Liver (tissue), 9 donors: ENCODE data around the gene LHFPL3. TPM values are rescaled to one million over a fixed set of nuclear protein-coding genes. Genes with fewer than 3 reads are reported as not detected.

Experiments
- DNase-seq: peaks from one replicate; pipeline ENCODE4 v3.0.0-alpha.2; 2017; ENCODE audit warnings: low spot score
- H3K27ac ChIP-seq, 2 donors: one replicate each; pipeline ENCODE4 v1.7.0; 2013; ENCODE audit warnings: inconsistent platforms in 2 of 2, low read length in 2 of 2, control low read depth in 1 of 2, low read depth in 1 of 2, mild to moderate bottlenecking in 1 of 2
- H3K27me3 ChIP-seq, 4 donors: one replicate each; pipeline versions ENCODE4 v1.6.1 to v1.7.0; 2013; ENCODE audit warnings: low read length in 3 of 4, inconsistent platforms in 1 of 4, mild to moderate bottlenecking in 1 of 4, moderate library complexity in 1 of 4; ENCODE audit not compliant: control insufficient read depth in 4 of 4, insufficient read depth in 4 of 4
- H3K36me3 ChIP-seq, 4 donors: one replicate each; pipeline versions ENCODE4 v1.6.1 to v1.7.0; 2013; ENCODE audit warnings: low read length in 3 of 4, mild to moderate bottlenecking in 3 of 4, low read depth in 1 of 4, moderate library complexity in 1 of 4; ENCODE audit not compliant: control insufficient read depth in 4 of 4, insufficient read depth in 3 of 4
- H3K4me1 ChIP-seq, 4 donors: one replicate each; pipeline versions ENCODE4 v1.6.1 to v1.7.0; 2013; ENCODE audit warnings: low read length in 3 of 4, mild to moderate bottlenecking in 3 of 4, moderate library complexity in 1 of 4; ENCODE audit not compliant: control insufficient read depth in 4 of 4, insufficient read depth in 4 of 4
- H3K4me3 ChIP-seq, 3 donors: one replicate each; pipeline versions ENCODE4 v1.6.1 to v1.7.0; 2013; ENCODE audit warnings: low read length in 3 of 3, control low read depth in 1 of 3, low read depth in 1 of 3, mild to moderate bottlenecking in 1 of 3
- H3K9ac ChIP-seq, 2 donors: one replicate each; pipeline ENCODE4 v1.7.0; 2013; ENCODE audit warnings: low read length in 2 of 2, mild to moderate bottlenecking in 2 of 2, moderate library complexity in 2 of 2, control low read depth in 1 of 2, low read depth in 1 of 2
- H3K9me3 ChIP-seq, 4 donors: one replicate each; pipeline versions ENCODE4 v1.6.1 to v1.7.0; 2013; ENCODE audit warnings: low read length in 3 of 4; ENCODE audit not compliant: control insufficient read depth in 4 of 4
- FOXA1 ChIP-seq: IDR thresholded peaks from 2 replicates; pipeline ENCODE4 v1.6.1; 2016; ENCODE audit warnings: antibody characterized with exemption
- FOXA2 ChIP-seq: IDR thresholded peaks from 2 replicates; pipeline ENCODE4 v1.6.1; 2016; ENCODE audit warnings: antibody characterized with exemption
- GABPA ChIP-seq, 2 donors: IDR thresholded peaks in 1 of 2; conservative IDR thresholded peaks in 1 of 2; 2 replicates each; pipeline ENCODE4 v1.6.1; 2016; ENCODE audit warnings: antibody characterized with exemption in 2 of 2, mild to moderate bottlenecking in 1 of 2, moderate library complexity in 1 of 2
- HNF4A ChIP-seq, 2 donors: conservative IDR thresholded peaks; 2 replicates each; pipeline ENCODE4 v1.6.1; 2016; ENCODE audit warnings: antibody characterized with exemption in 2 of 2, mild to moderate bottlenecking in 2 of 2
- HNF4G ChIP-seq: IDR thresholded peaks from 2 replicates; pipeline ENCODE4 v1.6.1; 2016; ENCODE audit warnings: antibody characterized with exemption
- JUND ChIP-seq, 2 donors: IDR thresholded peaks; 2 replicates each; pipeline ENCODE4 v1.6.1; 2016; ENCODE audit warnings: antibody characterized with exemption in 2 of 2
- RAD21 ChIP-seq, 2 donors: IDR thresholded peaks; 2 replicates each; pipeline ENCODE4 v1.6.1; 2016; ENCODE audit warnings: antibody characterized with exemption in 2 of 2, mild to moderate bottlenecking in 2 of 2
- RXRA ChIP-seq, 2 donors: IDR thresholded peaks; 2 replicates each; pipeline ENCODE4 v1.6.1; 2017 to 2018; ENCODE audit warnings: antibody characterized with exemption in 2 of 2, mild to moderate bottlenecking in 1 of 2
- SP1 ChIP-seq: IDR thresholded peaks from 2 replicates; pipeline ENCODE4 v1.6.1; 2018; ENCODE audit warnings: antibody characterized with exemption, mild to moderate bottlenecking
- TAF1 ChIP-seq: conservative IDR thresholded peaks from 2 replicates; pipeline ENCODE4 v1.6.1; 2016; ENCODE audit warnings: antibody characterized with exemption, mild to moderate bottlenecking
- YY1 ChIP-seq: IDR thresholded peaks from 2 replicates; pipeline ENCODE4 v1.6.1; 2016; ENCODE audit warnings: antibody characterized with exemption, mild to moderate bottlenecking
- WGBS: extraction: QIAGEN DNeasy Blood & Tissue Kit; methylation state at CpG from one replicate; pipeline ENCODE4 v1.1.7; 2013; 5-methylcytosine and 5-hydroxymethylcytosine counted together
- polyA plus RNA-seq, 2 donors: library from polyadenylated mRNA; stranded (reverse) in 1 of 2; unstranded in 1 of 2; fragments of 200-250 nt in 1 of 2; fragments of >200 nt in 1 of 2; fragmentation: Nextera tagmentation in 1 of 2; extraction: Ambion mirVana in 1 of 2; gene quantifications; one replicate each; pipeline versions ENCODE4 v1.2.1 to v1.2.3, GENCODE V29; 2013 to 2015
- total RNA-seq, 2 donors: library from RNA; depleted of rRNA; stranded (reverse); fragments of >200 nt; gene quantifications; one replicate each; pipeline ENCODE4 v1.2.3, GENCODE V29; 2014
- TF ChIP-seq, protein P1 (sequence below): fragments of 150-350 bp; IDR thresholded peaks from 2 replicates; pipeline ENCODE4 v1.5.1; 2017; ENCODE audit warnings: improper control_type of control experiment, low read depth, low read length; ENCODE audit not compliant: missing input control
- TF ChIP-seq, protein P2 (sequence below): IDR thresholded peaks from 2 replicates; pipeline ENCODE4 v1.6.1; 2016; ENCODE audit warnings: antibody characterized with exemption
- TF ChIP-seq, protein P3 (sequence below): IDR thresholded peaks from 2 replicates; pipeline ENCODE4 v1.6.1; 2016; ENCODE audit warnings: antibody characterized with exemption
- TF ChIP-seq, protein P4 (sequence below): IDR thresholded peaks from 2 replicates; pipeline ENCODE4 v1.6.1; 2016; ENCODE audit warnings: antibody characterized with exemption
- donor health status: healthy.
- donor health status: healthy.
- donor health status: healthy.
- donor health status: healthy.
- donor health status: healthy.

LHFPL3 gene
- total and polyA plus RNA-seq, 4 donors, result not detected

DNA sequence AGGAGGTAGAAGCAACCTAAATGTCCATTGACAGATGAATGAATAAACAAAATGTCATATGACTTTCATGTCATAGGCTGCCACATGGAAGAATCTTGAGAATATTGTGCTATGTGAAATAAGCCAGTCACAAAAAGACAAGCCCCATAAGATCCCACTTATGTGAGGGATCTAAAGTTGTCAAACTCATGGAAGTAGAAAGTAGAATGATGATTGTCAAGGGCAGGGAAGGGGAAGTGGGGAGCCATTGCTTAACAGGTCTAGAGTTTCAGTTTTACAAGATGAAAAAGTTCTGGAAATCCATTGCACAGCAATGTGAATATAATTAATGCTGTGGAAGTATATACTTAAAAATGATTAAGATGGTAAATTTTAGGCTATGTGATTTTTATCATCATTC is 456.3 kb downstream of the LHFPL3 start:
- Histone ChIP-seq H3K4me3 (no peak overlapping the region), H3K27ac (no peak overlapping the region), H3K4me1 (no peaks in the 10 kb centered on the region), H3K36me3 (no peaks in the 10 kb centered on the region), H3K27me3 (no peaks in the 10 kb centered on the region), H3K9ac (no peak overlapping the region), H3K9me3 (peaks cover 0 to 2% (median 0%) of the 10 kb centered on the region in 4 donors)
- no peak for DNase-seq
- TF ChIP-seq GABPA (IDR thresholded peaks at IDR 0.05 in 1 of 2, conservative IDR thresholded peaks at IDR 0.05 in 1 of 2) (no peak), JUND (IDR thresholded peaks at IDR 0.05) (no peak), FOXA2 (no peak), HNF4G (no peak), YY1 (no peak), SP1 (no peak), RAD21 (IDR thresholded peaks at IDR 0.05) (no peak), TAF1 (no peak)
- TF ChIP-seq, protein P1, sequence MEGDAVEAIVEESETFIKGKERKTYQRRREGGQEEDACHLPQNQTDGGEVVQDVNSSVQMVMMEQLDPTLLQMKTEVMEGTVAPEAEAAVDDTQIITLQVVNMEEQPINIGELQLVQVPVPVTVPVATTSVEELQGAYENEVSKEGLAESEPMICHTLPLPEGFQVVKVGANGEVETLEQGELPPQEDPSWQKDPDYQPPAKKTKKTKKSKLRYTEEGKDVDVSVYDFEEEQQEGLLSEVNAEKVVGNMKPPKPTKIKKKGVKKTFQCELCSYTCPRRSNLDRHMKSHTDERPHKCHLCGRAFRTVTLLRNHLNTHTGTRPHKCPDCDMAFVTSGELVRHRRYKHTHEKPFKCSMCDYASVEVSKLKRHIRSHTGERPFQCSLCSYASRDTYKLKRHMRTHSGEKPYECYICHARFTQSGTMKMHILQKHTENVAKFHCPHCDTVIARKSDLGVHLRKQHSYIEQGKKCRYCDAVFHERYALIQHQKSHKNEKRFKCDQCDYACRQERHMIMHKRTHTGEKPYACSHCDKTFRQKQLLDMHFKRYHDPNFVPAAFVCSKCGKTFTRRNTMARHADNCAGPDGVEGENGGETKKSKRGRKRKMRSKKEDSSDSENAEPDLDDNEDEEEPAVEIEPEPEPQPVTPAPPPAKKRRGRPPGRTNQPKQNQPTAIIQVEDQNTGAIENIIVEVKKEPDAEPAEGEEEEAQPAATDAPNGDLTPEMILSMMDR, result no peak
- TF ChIP-seq, protein P2, sequence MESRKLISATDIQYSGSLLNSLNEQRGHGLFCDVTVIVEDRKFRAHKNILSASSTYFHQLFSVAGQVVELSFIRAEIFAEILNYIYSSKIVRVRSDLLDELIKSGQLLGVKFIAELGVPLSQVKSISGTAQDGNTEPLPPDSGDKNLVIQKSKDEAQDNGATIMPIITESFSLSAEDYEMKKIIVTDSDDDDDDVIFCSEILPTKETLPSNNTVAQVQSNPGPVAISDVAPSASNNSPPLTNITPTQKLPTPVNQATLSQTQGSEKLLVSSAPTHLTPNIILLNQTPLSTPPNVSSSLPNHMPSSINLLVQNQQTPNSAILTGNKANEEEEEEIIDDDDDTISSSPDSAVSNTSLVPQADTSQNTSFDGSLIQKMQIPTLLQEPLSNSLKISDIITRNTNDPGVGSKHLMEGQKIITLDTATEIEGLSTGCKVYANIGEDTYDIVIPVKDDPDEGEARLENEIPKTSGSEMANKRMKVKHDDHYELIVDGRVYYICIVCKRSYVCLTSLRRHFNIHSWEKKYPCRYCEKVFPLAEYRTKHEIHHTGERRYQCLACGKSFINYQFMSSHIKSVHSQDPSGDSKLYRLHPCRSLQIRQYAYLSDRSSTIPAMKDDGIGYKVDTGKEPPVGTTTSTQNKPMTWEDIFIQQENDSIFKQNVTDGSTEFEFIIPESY, result no peak
- TF ChIP-seq, protein P3, sequence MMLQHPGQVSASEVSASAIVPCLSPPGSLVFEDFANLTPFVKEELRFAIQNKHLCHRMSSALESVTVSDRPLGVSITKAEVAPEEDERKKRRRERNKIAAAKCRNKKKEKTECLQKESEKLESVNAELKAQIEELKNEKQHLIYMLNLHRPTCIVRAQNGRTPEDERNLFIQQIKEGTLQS, result no peak
- TF ChIP-seq, protein P4, sequence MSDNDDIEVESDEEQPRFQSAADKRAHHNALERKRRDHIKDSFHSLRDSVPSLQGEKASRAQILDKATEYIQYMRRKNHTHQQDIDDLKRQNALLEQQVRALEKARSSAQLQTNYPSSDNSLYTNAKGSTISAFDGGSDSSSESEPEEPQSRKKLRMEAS, result no peak

DNA sequence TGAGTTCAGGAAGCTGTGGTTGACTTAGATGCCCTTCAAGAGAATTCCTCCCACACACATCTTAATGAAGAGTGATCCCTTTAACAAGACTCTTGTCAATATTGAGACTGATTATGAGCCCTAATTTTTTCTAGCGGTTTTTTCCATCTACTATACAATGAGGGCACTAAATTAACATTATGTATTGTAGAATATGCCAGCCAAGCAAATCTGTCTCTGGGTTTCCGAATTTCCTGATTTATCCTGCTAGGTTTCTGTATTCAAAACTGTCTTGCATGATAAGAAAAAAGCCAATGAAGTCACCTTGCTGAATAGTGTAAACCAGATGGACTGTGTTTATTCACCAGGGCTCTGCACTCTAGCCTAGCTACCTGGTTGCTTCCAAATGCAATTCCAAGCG is 461.4 kb downstream of the LHFPL3 start:
- 52% methylated on average over 3 of the region's 3 CpGs for WGBS
- H3K9me3 ChIP-seq, result no peaks in the 10 kb centered on the region
- no peaks in the 10 kb centered on the region for H3K4me1 ChIP-seq
- no peak overlapping the region for H3K27ac ChIP-seq
- H3K9ac ChIP-seq, result no peak overlapping the region
- no peaks in the 10 kb centered on the region for H3K36me3 ChIP-seq
- TF ChIP-seq RXRA (IDR thresholded peaks at IDR 0.05), result no peak
- TF ChIP-seq SP1, result no peak
- no peak for TF ChIP-seq HNF4A (conservative IDR thresholded peaks at IDR 0.05)
- no peak for TF ChIP-seq JUND (IDR thresholded peaks at IDR 0.05)
- TF ChIP-seq, protein P1, result no peak
- no peak for TF ChIP-seq FOXA1
- no peak for DNase-seq
- H3K4me3 ChIP-seq, result no peak overlapping the region
- peaks cover 0 to 5% (median 0%) of the 10 kb centered on the region in 4 donors for H3K27me3 ChIP-seq
